Peyer's patch (tissue), 4 donors: Measurements from ENCODE around the gene FKBP1C. TPM values are rescaled to one million over a fixed set of nuclear protein-coding genes. Genes with fewer than 3 reads are reported as not detected.
"Not testable (repeated sequence)": the region's sequence is repeated elsewhere in the genome, so short reads cannot be mapped to it uniquely, and the experiment has no call there.

Experiments used
- DNase-seq, 3 donors: peaks; one replicate each; pipeline ENCODE4 v3.0.0-alpha.2; 2017 to 2019
- H3K27ac ChIP-seq, 4 donors: fragments of 200-600 bp; sonication (generic); one replicate each; pipeline ENCODE4 v1.5.1; 2016 to 2019
- H3K27me3 ChIP-seq, 2 donors: fragments of 200-600 bp; sonication (generic); one replicate each; pipeline ENCODE4 v1.5.1; 2019
- H3K36me3 ChIP-seq, 3 donors: fragments of 200-600 bp; sonication (generic); one replicate each; pipeline ENCODE4 v1.5.1; 2016 to 2019
- H3K4me1 ChIP-seq, 4 donors: fragments of 200-600 bp; sonication (generic); one replicate each; pipeline ENCODE4 v1.5.1; 2016 to 2019
- H3K4me3 ChIP-seq, 4 donors: fragments of 200-600 bp; sonication (generic); 1 replicate in 3 of 4; 2 replicates in 1 of 4; pipeline ENCODE4 v1.5.1; 2016 to 2019; ENCODE audit warnings: mild to moderate bottlenecking in 1 of 4
- H3K9me3 ChIP-seq, 4 donors: fragments of 200-600 bp; sonication (generic); one replicate each; pipeline ENCODE4 v1.5.1; 2016 to 2019; ENCODE audit warnings: mild to moderate bottlenecking in 1 of 4
- POLR2A ChIP-seq, 2 donors: fragments of 450-650 bp; IDR thresholded peaks; one replicate each; pipeline ENCODE4 v1.5.1; 2017; ENCODE audit warnings: antibody characterized with exemption in 2 of 2, mild to moderate bottlenecking in 2 of 2, moderate library complexity in 2 of 2
- total RNA-seq, 4 donors: library from RNA; depleted of rRNA; stranded (reverse); fragments of >200 nt; gene quantifications; one replicate each; pipeline ENCODE4 v1.1.0, GENCODE V29; 2016
- TF ChIP-seq, protein P1 (sequence below), 6 experiments: fragments of 450-650 bp in 4 of 6; fragments of 200-600 bp in 2 of 6; sonication (generic) in 1 of 6; IDR thresholded peaks; one replicate each; pipeline ENCODE4 v1.5.1; 2017 to 2019; ENCODE audit warnings: antibody characterized with exemption in 6 of 6, mild to moderate bottlenecking in 3 of 6, moderate library complexity in 1 of 6

FKBP1C gene
- total RNA-seq, 4 donors from 2014 or later, result 1.6 TPM; not detected in 3

DNA sequence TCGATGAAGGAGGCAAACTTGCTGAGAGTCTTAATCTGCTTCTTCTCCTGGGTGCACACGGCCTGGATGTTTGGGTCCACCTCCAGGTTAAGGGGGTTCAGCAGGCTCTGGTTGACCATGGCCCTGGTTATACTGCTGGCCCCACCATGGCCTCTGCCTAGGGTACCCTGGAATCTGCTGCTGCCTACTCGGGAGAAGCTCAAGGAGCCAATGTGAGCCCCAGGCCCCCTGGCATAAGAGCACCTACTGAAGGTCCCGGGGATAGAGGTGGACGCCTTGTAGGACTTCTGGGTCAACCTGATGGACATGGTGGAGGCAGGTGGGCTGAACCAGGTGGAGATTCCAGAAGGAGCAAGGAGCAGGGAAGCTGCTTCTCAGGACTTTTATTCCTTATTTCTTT is 17.9 kb upstream of the FKBP1C start:
- Histone ChIP-seq H3K9me3 (no peaks in the 10 kb centered on the region), H3K27me3 (no peaks in the 10 kb centered on the region), H3K4me3 (no peak overlapping the region), H3K4me1 (no peaks in the 10 kb centered on the region), H3K36me3 (no peaks in the 10 kb centered on the region), H3K27ac (no peak overlapping the region)
- TF ChIP-seq POLR2A (IDR thresholded peaks at IDR 0.05), result no peak
- TF ChIP-seq, protein P1, sequence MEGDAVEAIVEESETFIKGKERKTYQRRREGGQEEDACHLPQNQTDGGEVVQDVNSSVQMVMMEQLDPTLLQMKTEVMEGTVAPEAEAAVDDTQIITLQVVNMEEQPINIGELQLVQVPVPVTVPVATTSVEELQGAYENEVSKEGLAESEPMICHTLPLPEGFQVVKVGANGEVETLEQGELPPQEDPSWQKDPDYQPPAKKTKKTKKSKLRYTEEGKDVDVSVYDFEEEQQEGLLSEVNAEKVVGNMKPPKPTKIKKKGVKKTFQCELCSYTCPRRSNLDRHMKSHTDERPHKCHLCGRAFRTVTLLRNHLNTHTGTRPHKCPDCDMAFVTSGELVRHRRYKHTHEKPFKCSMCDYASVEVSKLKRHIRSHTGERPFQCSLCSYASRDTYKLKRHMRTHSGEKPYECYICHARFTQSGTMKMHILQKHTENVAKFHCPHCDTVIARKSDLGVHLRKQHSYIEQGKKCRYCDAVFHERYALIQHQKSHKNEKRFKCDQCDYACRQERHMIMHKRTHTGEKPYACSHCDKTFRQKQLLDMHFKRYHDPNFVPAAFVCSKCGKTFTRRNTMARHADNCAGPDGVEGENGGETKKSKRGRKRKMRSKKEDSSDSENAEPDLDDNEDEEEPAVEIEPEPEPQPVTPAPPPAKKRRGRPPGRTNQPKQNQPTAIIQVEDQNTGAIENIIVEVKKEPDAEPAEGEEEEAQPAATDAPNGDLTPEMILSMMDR (IDR thresholded peaks at IDR 0.05), result no peak
- no peak for DNase-seq

DNA sequence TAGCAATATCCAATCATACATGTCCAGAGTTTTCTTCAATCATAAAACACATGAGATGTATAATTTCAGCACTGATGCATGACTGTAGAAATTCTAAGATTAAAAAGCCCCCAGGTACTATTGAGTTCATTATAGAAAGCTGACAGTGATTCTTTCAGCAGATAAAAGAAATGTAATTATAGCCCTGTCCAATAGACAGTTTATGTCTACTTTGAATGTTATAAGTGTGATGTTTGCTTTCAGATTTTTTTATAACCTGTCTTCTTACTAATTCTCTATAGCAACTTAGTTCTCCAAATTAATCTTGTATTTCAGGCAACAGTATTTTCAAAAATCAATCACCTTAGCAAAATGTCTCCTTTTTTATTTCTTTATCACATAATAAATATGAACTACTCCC is 13.5 kb upstream of the FKBP1C start:
- Histone ChIP-seq H3K27ac (no peak overlapping the region), H3K4me1 (no peaks in the 10 kb centered on the region), H3K4me3 (no peak overlapping the region), H3K27me3 (no peaks in the 10 kb centered on the region), H3K36me3 (no peaks in the 10 kb centered on the region), H3K9me3 (no peaks in the 10 kb centered on the region)
- no peak for TF ChIP-seq POLR2A (IDR thresholded peaks at IDR 0.05)
- TF ChIP-seq, protein P1 (IDR thresholded peaks at IDR 0.05), result no peak
- DNase-seq, result no peak

DNA sequence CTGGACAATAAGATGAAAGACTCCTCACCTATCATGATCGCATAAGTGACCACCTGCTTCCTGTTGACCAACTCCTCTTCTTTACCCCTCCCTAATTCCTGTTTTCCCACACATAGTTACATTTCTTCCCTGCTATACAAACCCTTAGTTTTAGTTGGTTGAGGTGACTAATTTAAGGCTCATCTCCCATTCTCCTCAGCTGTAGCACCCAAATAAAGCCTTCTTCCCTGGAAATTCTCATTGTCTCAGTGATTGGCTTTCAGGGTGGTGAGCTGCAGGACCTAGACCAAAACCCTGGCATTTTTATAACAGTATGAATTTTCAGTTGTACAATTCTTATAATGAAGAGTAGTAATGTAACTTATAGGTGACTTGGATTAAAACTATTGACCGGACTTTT is 2.1 kb downstream of the FKBP1C start:
- Histone ChIP-seq H3K4me3 (no peak overlapping the region), H3K27me3 (no peaks in the 10 kb centered on the region), H3K9me3 (no peaks in the 10 kb centered on the region), H3K27ac (no peak overlapping the region), H3K4me1 (no peaks in the 10 kb centered on the region), H3K36me3 (no peaks in the 10 kb centered on the region)
- no peak for DNase-seq
- TF ChIP-seq POLR2A (IDR thresholded peaks at IDR 0.05), result no peak
- TF ChIP-seq, protein P1 (IDR thresholded peaks at IDR 0.05), result no peak

DNA sequence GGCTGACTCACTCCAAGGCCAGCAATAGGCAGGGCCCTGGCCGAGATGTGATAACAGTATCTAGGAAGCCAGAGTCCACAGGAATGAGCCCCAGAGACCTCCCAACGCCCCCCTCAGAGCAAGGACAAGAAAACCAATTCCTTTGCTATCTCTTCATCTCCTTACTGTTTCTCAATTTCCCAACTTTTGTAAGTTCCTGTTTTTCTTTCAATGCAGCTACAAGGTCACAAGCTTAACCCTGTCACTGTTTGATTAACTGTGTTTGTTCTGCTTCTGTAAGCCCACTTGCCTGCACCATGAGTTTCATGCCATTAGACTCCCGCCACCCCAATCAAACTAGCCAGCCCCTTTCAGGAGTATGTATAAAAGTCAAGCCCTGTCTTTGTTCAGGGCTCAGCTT is 3.5 kb downstream of the FKBP1C start:
- no peak for TF ChIP-seq POLR2A (IDR thresholded peaks at IDR 0.05)
- TF ChIP-seq, protein P1 (IDR thresholded peaks at IDR 0.05), result no peak
- no peaks in the 10 kb centered on the region for H3K27me3 ChIP-seq
- no peaks in the 10 kb centered on the region for H3K4me1 ChIP-seq

DNA sequence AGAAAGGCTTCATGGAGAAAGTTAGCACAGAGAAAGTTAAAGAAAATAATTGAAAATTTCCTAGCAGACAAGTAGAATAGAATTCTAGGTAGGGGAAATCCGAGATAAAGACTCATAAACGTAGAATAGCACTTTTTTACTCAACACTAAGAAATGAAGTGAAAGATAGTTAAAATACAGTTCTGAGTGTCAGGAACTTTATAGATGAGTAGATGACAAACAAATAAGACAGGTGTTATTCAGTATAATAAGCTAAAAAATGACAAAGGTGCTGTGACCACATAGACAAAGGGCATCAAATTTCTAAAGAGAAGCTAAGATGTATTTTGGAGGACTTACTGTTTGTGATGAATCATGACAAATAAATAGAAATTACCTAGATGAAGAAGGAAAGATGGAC is 12.9 kb downstream of the FKBP1C start:
- Histone ChIP-seq H3K27me3 (no peaks in the 10 kb centered on the region), H3K9me3 (no peaks in the 10 kb centered on the region), H3K27ac (no peak overlapping the region), H3K4me1 (no peaks in the 10 kb centered on the region), H3K4me3 (no peak overlapping the region), H3K36me3 (no peaks in the 10 kb centered on the region)
- TF ChIP-seq POLR2A (IDR thresholded peaks at IDR 0.05), result no peak
- TF ChIP-seq, protein P1 (IDR thresholded peaks at IDR 0.05), result no peak
- no peak for DNase-seq

More for the DNA sequence above, 3.5 kb downstream of the FKBP1C start:
- H3K4me3 ChIP-seq, result no peak overlapping the region
- no peaks in the 10 kb centered on the region for H3K36me3 ChIP-seq
- no peaks in the 10 kb centered on the region for H3K9me3 ChIP-seq
- no peak for DNase-seq
- no peak overlapping the region for H3K27ac ChIP-seq

DNA sequence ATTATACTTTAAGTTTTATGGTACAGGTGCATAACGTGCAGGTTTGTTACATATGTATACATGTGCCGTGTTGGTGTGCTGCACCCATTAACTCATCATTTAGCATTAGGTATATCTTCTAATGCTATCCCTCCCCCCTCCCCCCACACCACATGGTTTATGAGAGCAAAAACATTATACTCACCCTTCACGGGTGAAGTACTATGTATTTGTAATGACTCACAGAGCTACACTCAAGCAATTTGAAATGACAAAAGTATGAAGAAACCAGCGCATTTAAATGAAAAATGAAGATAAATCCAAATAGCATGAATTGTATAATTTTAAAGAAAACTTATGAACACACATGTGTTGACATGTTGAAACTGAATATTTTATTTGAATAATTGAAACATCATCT is 14.7 kb downstream of the FKBP1C start:
- not testable (repeated sequence) for H3K9me3 ChIP-seq, H3K4me1 ChIP-seq, DNase-seq, H3K27me3 ChIP-seq, H3K36me3 ChIP-seq, H3K27ac ChIP-seq, H3K4me3 ChIP-seq

DNA sequence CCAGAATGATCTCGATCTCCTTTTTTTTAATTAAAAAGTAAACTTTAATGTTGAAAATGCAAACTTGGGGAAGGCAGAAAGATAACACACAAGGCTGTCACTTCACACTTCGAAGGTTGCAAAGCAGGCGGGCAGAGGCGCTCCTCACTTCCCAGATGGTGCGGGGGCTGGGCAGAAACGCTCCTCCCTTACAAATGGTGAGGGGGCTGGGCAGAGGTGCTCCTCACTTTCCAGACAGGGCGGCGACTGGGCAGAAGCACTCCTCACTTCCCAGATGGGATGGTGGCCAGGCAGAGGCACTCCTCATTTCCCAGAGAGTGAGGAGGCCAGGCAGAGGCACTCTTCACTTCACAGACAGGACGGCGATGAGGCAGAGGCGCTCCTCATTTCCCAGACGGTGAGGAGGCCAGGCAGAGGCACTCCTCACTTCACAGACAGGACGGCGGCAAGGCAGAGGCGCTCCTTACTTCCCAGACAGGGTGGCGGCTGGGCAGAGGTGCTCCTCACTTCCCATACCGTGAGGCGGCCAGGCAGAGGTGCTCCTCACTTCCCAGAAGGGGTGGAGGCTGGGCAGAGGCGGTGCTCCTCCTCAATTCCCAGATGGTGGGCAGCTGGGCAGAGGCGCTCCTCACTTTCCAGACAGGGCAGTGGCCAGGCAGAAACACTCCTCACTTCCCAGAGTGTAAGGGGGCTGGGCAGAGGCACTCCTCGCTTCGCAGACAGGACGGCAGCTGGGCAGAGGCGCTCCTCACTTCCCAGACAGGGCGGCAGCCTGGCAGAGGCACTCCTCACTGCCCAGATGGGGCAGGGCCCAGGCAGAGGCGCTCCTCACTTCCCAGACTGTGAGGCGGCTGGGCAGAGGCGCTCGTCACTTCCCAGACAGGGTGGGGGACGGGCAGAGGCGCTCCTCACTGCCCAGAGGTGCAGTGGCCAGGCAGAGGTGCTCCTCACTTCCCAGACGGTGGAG is 16.9 kb downstream of the FKBP1C start:
- H3K36me3 ChIP-seq, H3K4me1 ChIP-seq, H3K27ac ChIP-seq, H3K4me3 ChIP-seq, DNase-seq, H3K27me3 ChIP-seq, H3K9me3 ChIP-seq: not testable (repeated sequence)

DNA sequence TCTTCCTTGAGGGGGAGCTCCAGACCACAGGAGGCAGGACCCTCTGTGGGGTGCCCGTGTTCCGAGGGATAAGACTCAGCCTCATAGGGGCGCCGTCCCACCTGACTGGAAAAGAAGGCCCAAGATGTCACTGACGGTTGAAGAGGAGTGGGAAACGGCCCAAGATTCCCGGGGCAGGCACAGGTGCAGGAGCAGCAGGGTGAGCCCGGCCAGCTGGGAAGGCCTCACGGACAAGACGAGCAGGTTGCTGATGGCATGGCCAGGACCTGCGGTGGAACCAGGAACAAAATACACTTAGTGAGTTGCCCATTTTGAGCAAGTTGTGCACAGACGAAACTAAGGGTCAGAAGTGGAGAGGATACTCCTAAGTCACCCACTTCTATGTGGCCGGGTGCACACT is 18.8 kb downstream of the FKBP1C start:
- H3K4me3 ChIP-seq, H3K4me1 ChIP-seq, H3K27me3 ChIP-seq, H3K36me3 ChIP-seq, DNase-seq, H3K9me3 ChIP-seq, H3K27ac ChIP-seq: not testable (repeated sequence)

DNA sequence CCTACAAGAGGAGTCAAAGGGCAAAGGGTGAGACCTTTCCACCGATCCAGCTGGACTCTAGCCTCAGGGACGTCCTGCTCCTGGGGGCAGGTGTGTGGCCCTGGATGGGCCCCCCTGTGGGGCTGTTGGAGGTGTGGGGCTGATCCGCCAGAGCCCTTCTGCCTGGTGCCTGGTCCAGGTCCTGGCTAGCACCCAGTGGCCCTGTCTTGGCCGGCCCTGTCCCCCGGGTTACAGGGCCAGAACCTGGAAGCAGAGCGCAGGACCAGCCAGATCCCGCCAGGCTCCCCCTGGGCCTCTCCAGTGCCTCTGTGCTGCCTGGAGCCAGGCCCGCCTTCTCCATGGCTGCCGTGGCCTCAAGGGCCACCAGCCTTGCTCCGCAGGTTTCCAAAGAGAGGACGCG is 19.2 kb downstream of the FKBP1C start:
- H3K36me3 ChIP-seq, H3K27me3 ChIP-seq, H3K4me1 ChIP-seq, H3K4me3 ChIP-seq, H3K9me3 ChIP-seq, DNase-seq, H3K27ac ChIP-seq: not testable (repeated sequence)
